ENCODE results near the gene RGS6.

RGS6 gene

GRCh38 chr14:72256055-72256454, 323.8 kb downstream of the RGS6 start:
- peak; percentile 23 for DNase-seq

GRCh38 chr14:72261068-72261467, 328.8 kb downstream of the RGS6 start:
- DNase-seq, result no peak

GRCh38 chr14:72262771-72263170, 330.5 kb downstream of the RGS6 start:
- no peak for DNase-seq

GRCh38 chr14:72264716-72265115, 332.5 kb downstream of the RGS6 start:
- no peak for DNase-seq

GRCh38 chr14:72270147-72270727, 338.0 kb downstream of the RGS6 start:
- no peak for DNase-seq

GRCh38 chr14:72270749-72271148, 338.5 kb downstream of the RGS6 start:
- no peak for DNase-seq

- no peak for DNase-seq
Measured at GRCh38 chr14:72275242-72275641, 343.0 kb downstream of the RGS6 start.

DNA sequence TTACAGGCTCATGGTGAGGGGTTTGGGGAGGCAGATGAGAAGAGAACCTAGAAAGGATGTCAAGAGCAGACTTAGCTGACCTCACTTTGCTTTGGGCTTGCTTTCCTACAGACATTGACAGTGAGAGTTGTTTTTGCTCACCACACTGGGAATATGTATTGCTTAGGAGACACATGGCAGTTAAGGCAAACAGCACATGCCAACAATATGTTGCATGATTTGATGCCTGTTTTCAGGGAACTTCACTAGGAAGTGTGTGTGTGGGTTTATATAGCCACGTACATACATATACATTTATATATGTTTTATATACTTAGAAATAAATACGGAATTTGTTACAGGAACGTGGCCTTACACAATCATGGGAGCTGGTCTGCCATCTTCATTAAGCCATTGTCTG, 346.1 kb downstream of the RGS6 start:
- DNase-seq, result no peak

DNA sequence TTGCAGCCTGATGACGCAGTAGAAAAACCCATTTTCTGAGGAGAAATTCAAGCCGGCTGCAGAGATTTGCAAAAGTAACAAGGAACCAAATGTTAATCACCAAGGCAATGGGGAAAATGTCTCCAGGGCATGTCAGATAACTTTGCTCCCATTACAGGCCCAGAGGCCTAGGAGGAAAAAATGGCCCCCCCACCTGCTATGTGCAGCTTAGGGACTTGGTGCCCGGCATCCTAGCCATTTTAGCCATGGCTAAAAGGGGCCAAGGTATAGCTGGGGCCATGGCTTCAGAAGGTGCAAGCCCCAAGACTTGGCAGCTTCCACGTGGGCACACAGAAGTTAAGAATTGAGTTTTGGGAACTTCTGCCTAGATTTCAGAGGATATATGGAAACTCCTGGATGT, 351.9 kb downstream of the RGS6 start:
- DNase-seq, result no peak

- no peak for DNase-seq
Measured at GRCh38 chr14:72290241-72290640, 358.0 kb downstream of the RGS6 start.

DNA sequence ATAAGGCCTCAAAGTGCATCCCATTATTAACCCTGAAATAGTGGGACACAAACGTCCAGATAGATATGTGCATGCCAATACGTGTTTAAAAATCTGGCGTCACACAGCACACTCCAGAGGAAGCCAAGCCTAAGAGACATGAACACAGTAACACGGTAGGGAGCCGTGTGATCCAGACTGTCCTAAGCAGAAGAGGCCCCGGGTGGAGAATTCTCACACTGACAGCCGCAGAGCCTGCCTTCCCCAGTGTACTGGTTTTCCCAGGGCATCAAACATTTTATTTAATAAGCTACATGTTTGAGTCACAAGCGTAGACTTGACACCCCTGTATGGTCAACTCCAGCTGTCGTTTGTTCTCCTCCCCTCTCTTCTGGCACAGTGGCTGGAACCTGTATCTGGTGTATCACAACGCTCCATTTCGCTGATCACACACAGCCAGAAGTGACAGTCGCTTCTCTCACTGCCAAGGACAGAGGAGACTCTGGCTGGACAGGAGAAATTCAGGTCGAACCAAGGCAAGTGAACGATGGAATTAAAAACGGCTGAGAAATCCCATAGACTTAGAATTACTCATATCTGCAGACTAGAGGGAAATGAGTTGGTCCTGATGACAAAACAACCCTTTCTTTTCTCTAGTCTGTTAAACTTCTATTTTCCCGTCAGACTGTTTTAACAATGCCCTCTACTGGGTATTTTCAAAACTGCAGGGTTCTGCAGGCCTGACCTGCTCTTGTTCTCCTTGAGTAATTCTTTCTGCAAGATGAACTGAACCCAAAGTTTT, 359.9 kb downstream of the RGS6 start:
- DNase-seq, result peak; percentile 73

DNA sequence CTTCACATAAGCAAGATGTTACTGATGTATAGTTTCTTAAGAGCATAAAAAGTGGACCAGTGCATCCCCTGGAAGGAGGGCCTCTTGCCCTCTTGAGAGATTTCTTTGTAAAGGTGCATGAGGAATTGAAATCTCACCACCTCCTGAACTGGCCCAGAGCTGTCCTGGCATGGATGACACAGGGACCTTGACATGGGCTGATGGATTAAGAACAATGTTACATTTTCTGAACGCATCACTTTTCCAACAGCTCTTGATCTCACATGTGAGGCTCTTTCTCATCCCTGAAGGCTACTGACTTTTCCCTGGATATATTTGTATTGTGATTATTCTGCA, 360.4 kb downstream of the RGS6 start:
- DNase-seq, result no peak

DNA sequence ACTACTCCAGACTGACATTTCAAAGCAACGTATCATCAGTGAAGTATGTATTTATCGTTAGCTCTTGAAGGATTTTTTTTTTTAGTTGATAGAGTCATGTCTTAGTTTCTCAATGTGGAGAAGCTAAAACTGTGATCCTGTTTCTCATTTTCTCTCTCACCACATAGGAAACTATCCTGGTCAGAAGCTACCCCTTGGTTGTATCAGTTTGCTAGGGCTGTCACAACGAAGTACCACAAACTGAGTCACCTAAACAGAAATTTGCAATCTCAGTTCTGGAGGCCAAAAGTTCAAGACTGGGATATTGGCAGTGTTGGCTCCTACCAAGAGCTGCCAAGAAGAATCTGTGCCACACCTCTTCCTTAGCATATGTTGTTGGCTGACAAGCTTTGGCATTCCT, 369.1 kb downstream of the RGS6 start:
- no peak for DNase-seq

- no peak for DNase-seq
Measured at GRCh38 chr14:72303930-72304329, 371.7 kb downstream of the RGS6 start.

DNA sequence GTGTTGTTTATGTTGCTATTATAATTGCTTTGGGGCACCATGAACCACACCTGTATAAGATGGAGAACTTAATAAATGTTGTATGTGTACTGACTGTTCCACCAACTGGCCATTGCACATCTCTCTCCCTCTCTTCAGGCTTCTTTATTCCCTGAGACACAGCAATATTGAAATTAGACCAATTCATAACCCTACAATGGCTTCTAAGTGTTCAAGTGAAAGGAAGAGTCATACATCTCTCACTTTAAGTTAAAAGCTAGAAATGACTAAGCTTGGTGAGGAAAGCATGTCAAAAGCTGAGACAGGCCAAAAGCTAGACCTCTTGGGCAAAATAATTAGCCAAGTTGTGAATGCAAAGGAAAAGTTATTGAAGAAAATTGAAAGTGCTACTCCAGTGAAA, 373.3 kb downstream of the RGS6 start:
- peak; percentile 62 for DNase-seq

GRCh38 chr14:72308967-72309485, 376.8 kb downstream of the RGS6 start:
- no peak for DNase-seq

DNA sequence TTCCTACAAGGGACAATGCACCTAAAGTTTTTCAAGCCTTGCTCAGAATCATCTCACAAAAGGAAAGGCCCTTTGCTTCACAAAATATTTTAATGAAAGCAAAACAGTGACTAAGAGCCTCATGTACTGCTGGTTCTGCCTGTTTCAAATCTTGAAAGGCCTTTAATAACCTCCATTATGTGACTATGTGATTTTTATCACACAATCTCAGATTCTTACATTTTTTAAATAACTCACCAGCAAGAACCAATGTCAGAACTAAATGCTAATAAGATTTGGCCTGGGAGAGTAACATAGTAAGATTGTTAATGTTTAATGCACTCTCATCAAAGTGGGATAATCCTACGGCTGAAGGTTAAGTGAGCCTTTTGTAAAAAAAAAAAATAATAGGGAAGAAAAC, 378.9 kb downstream of the RGS6 start:
- DNase-seq, result no peak

- no peak for DNase-seq
Measured at GRCh38 chr14:72311516-72311915, 379.3 kb downstream of the RGS6 start.

DNA sequence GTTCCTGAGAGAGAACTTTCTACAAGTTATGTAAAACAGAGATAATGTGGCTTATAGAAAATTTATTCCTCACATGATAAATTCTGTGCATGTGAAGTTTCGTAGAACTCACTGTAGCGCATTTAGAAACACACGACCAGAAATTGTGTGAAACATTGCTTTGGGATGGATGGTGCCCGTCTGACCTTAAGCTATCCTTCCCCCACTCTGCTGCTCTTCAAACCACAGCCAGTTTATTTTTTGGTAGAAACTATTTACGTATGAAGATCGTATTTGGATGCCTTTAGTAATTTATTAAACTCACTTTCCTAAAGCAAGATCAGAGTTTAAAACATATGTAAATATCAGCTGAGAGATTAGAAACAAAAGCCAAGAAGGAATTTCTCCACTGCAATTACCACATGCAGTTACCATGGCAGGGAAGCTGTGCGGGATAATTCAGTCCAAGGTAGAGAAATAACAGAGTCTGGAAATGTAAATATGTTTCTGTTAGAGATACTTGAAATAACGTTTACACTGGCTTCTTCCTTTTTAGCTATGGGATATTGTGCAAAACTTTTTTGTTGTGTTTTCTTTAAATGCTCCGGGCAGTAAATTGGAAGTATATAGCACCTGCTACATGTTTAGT, 382.7 kb downstream of the RGS6 start:
- no peak for DNase-seq

DNA sequence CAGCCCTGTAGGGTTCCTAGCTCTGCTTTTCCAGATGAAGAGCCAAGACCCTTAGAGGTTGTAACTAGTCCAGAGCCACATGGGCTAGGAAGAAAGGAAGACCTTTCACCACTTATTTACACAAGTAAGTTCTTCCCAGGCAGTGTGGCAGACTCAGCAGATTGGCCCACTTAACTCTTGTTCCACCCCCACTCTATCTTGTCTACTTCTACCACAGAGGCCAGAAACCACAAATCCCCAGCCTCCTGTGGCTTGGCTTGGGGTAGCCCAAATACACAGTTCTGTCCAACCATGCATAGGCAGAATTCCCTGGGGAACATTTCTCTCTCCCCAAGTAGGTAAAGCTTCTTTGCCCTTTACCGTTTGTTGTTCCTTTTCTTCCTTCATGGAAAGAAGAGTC, 383.5 kb downstream of the RGS6 start:
- no peak for DNase-seq

- peak; percentile 46 for DNase-seq
Measured at GRCh38 chr14:72318648-72319047, 386.4 kb downstream of the RGS6 start.

DNA sequence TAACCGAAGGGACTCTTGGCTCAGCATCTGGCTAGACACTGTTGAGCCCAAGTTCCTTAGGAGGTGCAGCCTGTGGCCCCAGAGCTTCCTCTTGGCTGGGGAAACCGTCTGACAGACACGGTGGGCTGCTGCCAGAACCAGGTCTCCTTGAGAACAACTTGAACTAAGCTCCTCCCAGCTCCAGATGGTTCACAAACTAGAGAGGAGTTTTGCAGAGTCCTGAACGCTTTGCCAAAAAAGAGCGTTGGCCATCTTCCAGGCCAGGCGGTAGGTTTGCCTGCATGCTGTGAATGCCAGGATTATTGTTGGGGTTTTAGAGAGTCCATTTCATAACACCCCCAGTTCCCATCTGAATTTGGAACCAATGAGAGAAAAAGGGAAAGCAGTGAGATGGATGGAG, 399.8 kb downstream of the RGS6 start:
- DNase-seq, result no peak

GRCh38 chr14:72332871-72333270, 400.6 kb downstream of the RGS6 start:
- no peak for DNase-seq

GRCh38 chr14:72333357-72333756, 401.1 kb downstream of the RGS6 start:
- DNase-seq, result no peak
